GM06990 (cell line): ENCODE results near the gene IAH1.

ENCODE experiments used
- DNase-seq: peaks from one replicate; pipeline ENCODE4 v3.0.0-alpha.2; 2011; ENCODE audit not compliant: insufficient read length; ENCODE audit errors: extremely low read depth
- H3K27me3 ChIP-seq: replicated peaks from 2 replicates; pipeline ENCODE4 v1.6.0; 2011; ENCODE audit warnings: low read length; ENCODE audit not compliant: control insufficient read depth, insufficient read depth
- H3K36me3 ChIP-seq: 2 replicates; pipeline ENCODE4 v1.5.1; 2011; ENCODE audit warnings: low read length; ENCODE audit not compliant: control insufficient read depth, insufficient read depth
- H3K4me3 ChIP-seq: replicated peaks from 2 replicates; pipeline ENCODE4 v1.5.1; 2011; ENCODE audit warnings: low read depth, mild to moderate bottlenecking, control low read depth, low read length
- CTCF ChIP-seq: IDR thresholded peaks from 2 replicates; pipeline ENCODE4 v1.5.1; 2011; ENCODE audit warnings: low read length, control low read depth, mild to moderate bottlenecking, inconsistent platforms; ENCODE audit not compliant: insufficient read depth, poor library complexity, severe bottlenecking

IAH1 gene

DNA sequence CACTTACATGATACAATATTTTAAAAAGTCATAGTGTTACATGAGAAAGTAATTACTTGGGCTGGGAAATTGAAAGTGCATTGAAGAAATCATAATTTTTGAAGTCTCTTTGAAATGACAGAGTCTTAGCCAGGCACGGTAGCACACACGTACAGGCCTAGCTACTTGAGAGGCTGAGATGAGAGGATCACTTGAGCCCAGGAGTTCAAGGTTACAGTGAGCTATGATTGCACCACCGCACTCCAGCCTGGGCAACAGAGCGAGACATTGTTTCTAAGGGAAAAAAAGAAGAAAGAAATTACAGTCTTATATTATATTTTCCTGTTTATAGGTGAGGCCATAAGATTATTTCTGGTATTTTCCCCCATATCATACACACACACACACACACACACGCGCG is 9.2 kb upstream of the IAH1 start:
- Histone ChIP-seq H3K27me3 (no peaks in the 10 kb centered on the region), H3K36me3 (peaks cover 11% of the 10 kb centered on the region), H3K4me3 (no peak overlapping the region)
- DNase-seq = no peak
- no peak for TF ChIP-seq CTCF

DNA sequence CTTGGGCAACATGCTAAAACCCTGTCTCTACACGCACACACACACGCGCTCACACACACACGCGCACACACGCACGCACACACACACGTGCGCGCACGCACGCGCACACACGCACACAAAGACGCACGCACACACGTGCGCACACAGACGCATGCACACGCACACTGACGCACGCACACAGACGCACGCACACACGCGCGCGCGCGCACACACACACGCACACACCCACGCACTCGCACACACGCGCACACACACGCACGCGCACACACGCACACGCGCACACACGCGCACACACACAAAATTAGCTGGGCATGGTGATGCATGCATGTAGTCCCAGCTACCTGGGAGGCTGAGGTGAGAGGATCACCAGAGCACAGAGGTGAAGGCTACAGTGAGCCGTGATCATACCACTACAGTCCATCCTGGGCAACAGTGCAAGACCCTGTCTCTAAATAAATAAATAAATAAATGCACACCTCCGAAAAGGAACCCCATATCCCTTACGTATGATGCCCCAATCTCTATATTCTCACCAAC is 8.1 kb upstream of the IAH1 start:
- peaks cover 11% of the 10 kb centered on the region for H3K36me3 ChIP-seq
- DNase-seq = no peak
- TF ChIP-seq CTCF = no peak

DNA sequence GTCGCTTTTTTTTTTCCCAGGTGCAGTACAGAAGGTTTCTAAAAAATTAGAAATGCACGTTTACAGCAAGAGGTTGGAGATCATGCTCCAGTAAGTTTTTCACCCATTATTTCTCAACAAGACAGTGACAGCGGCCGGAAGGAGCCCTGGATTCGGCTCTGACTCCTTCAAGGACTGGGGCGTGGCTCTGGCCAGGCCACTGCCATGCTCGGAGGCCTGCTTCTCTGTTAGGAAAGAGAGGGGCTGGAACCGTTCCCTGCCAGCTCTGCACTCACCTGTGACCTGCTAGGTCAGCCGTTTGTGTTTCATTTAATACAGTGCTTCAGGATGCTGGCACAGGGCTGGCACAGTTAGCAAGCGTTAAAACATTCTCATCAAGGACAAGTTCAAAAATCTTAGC is 6.7 kb upstream of the IAH1 start:
- DNase-seq = no peak
- Histone ChIP-seq H3K4me3 (no peak overlapping the region), H3K36me3 (peaks cover 11% of the 10 kb centered on the region), H3K27me3 (no peaks in the 10 kb centered on the region)
- TF ChIP-seq CTCF = no peak

More for the DNA sequence above, 8.1 kb upstream of the IAH1 start:
- no peaks in the 10 kb centered on the region for H3K27me3 ChIP-seq
- H3K4me3 ChIP-seq = no peak overlapping the region

GRCh38 chr2:9471206-9471605 is 3.1 kb upstream of the IAH1 start:
- peaks cover 7% of the 10 kb centered on the region for H3K36me3 ChIP-seq
- no peaks in the 10 kb centered on the region for H3K27me3 ChIP-seq
- no peak for TF ChIP-seq CTCF
- no peak for DNase-seq
- H3K4me3 ChIP-seq = no peak overlapping the region

GRCh38 chr2:9472511-9472910 is 1.8 kb upstream of the IAH1 start:
- H3K27me3 ChIP-seq = no peaks in the 10 kb centered on the region
- TF ChIP-seq CTCF = no peak
- no peak for DNase-seq
- H3K36me3 ChIP-seq = peaks cover 10% of the 10 kb centered on the region
- no peak overlapping the region for H3K4me3 ChIP-seq
